ENCODE data around the gene RMI1. TPM values are rescaled to one million over a fixed set of nuclear protein-coding genes. Genes with fewer than 3 reads are reported as not detected.
A peak's percentile ranks its signal among the peaks of the same experiment; 100 is the strongest.

The RMI1 gene
- total RNA-seq: 4.5 and 6.7 TPM in 2 replicates

- TF ChIP-seq CTCF (IDR thresholded peaks at IDR 0.05; ENCODE audit: insufficient read depth, low read length, poor library complexity, severe bottlenecking): no peak
- no peaks in the 10 kb centered on the region for H3K27me3 ChIP-seq (ENCODE audit: control insufficient read depth, insufficient read depth, low read length)
- H3K4me3 ChIP-seq (ENCODE audit: low read depth, low read length): peak within 1 kb of the TSS; percentile 88
- no peaks in the 10 kb centered on the region for H3K36me3 ChIP-seq (ENCODE audit: control insufficient read depth, insufficient read depth, low read length)
- peak; percentile 71 for DNase-seq (ENCODE audit: low read depth)
Measured at GRCh38 chr9:83980395-83981125, at the start of gene RMI1. Gene RMI1 (plus strand): TSS chr9:83980805. CDS start chr9:84000987, 20,182 bp downstream.

- DNase-seq (ENCODE audit: low read depth): no peak
- H3K4me3 ChIP-seq (ENCODE audit: low read depth, low read length): no peak overlapping the region
- no peak for TF ChIP-seq CTCF (IDR thresholded peaks at IDR 0.05; ENCODE audit: insufficient read depth, low read length, poor library complexity, severe bottlenecking)
- no peaks in the 10 kb centered on the region for H3K27me3 ChIP-seq (ENCODE audit: control insufficient read depth, insufficient read depth, low read length)
- no peaks in the 10 kb centered on the region for H3K36me3 ChIP-seq (ENCODE audit: control insufficient read depth, insufficient read depth, low read length)
Measured at GRCh38 chr9:83930881-83931280, 49.7 kb upstream of the RMI1 start.

GRCh38 chr9:83932011-83932410, 48.6 kb upstream of the RMI1 start:
- DNase-seq (ENCODE audit: low read depth): no peak
- H3K27me3 ChIP-seq (ENCODE audit: control insufficient read depth, insufficient read depth, low read length): no peaks in the 10 kb centered on the region
- no peaks in the 10 kb centered on the region for H3K36me3 ChIP-seq (ENCODE audit: control insufficient read depth, insufficient read depth, low read length)
- no peak for TF ChIP-seq CTCF (IDR thresholded peaks at IDR 0.05; ENCODE audit: insufficient read depth, low read length, poor library complexity, severe bottlenecking)
- H3K4me3 ChIP-seq (ENCODE audit: low read depth, low read length): no peak overlapping the region

- no peaks in the 10 kb centered on the region for H3K27me3 ChIP-seq (ENCODE audit: control insufficient read depth, insufficient read depth, low read length)
- DNase-seq (ENCODE audit: low read depth): no peak
- no peaks in the 10 kb centered on the region for H3K36me3 ChIP-seq (ENCODE audit: control insufficient read depth, insufficient read depth, low read length)
- no peak for TF ChIP-seq CTCF (IDR thresholded peaks at IDR 0.05; ENCODE audit: insufficient read depth, low read length, poor library complexity, severe bottlenecking)
- no peak overlapping the region for H3K4me3 ChIP-seq (ENCODE audit: low read depth, low read length)
Measured at GRCh38 chr9:83932851-83933250, 47.8 kb upstream of the RMI1 start.

- no peak for DNase-seq (ENCODE audit: low read depth)
- Histone ChIP-seq H3K4me3 (ENCODE audit: low read depth, low read length) (no peak overlapping the region), H3K36me3 (ENCODE audit: control insufficient read depth, insufficient read depth, low read length) (no peaks in the 10 kb centered on the region), H3K27me3 (ENCODE audit: control insufficient read depth, insufficient read depth, low read length) (no peaks in the 10 kb centered on the region)
- no peak for TF ChIP-seq CTCF (IDR thresholded peaks at IDR 0.05; ENCODE audit: insufficient read depth, low read length, poor library complexity, severe bottlenecking)
Measured at GRCh38 chr9:83933790-83934189, 46.8 kb upstream of the RMI1 start.
